ENCODE data around the gene C19orf73. TPM values are rescaled to one million over a fixed set of nuclear protein-coding genes. Genes with fewer than 3 reads are reported as not detected.

Gene C19orf73
- total and polyA plus RNA-seq, 9 of the 15 experiments (the other 6 are each of a cell fraction or from before 2014, with no cell fraction given), result 0.08 to 7.4 (median 1.4) TPM

GRCh38 chr19:49081273-49081672 is 37.7 kb downstream of the C19orf73 start (continued):
- TF ChIP-seq RREB1 (CRISPR knock-in tag; IDR thresholded peaks at IDR 0.05), result no peak
- TF ChIP-seq SMARCB1 (IDR thresholded peaks at IDR 0.05; ENCODE audit: insufficient read length, low read depth), result no peak
- no peak for TF ChIP-seq ZNF518B (CRISPR knock-in tag; IDR thresholded peaks at IDR 0.05)
- TF ChIP-seq ZNF717 (CRISPR knock-in tag; IDR thresholded peaks at IDR 0.05), result no peak
- TF ChIP-seq CBFA2T2 (conservative IDR thresholded peaks at IDR 0.05), result 0 out of 2 replicates have a peak, but pooled peaks have one; percentile 35
- peak; percentile 41; the same call in 1 of the 2 replicates for TF ChIP-seq ZNF324 (CRISPR knock-in tag; IDR thresholded peaks at IDR 0.05)
- no peak for TF ChIP-seq CXXC5 (CRISPR knock-in tag; IDR thresholded peaks at IDR 0.05)
- TF ChIP-seq ZBTB7A (IDR thresholded peaks at IDR 0.05; ENCODE audit: borderline replicate concordance, control insufficient read depth, low read depth, low read length), result no peak
- no peak for TF ChIP-seq ZKSCAN8 (CRISPR knock-in tag; IDR thresholded peaks at IDR 0.05)
- TF ChIP-seq RFX1 (IDR thresholded peaks at IDR 0.05), result no peak
- no peak for TF ChIP-seq HNRNPH1 (optimal IDR thresholded peaks at IDR 0.05; ENCODE audit: low read depth, low read length)
- TF ChIP-seq ZFP30 (CRISPR knock-in tag; IDR thresholded peaks at IDR 0.05; ENCODE audit: borderline replicate concordance), result no peak
- 0 out of 2 replicates have a peak, but pooled peaks have one; percentile 34 for TF ChIP-seq CEBPB (tag; IDR thresholded peaks at IDR 0.05)
- peak; percentile 33 for TF ChIP-seq PRDM10 (IDR thresholded peaks at IDR 0.05; ENCODE audit: partially characterized antibody)
- TF ChIP-seq IFI16 (CRISPR knock-in tag; IDR thresholded peaks at IDR 0.05), result no peak
- no peak for TF ChIP-seq ELF4 (CRISPR knock-in tag; IDR thresholded peaks at IDR 0.05)
- TF ChIP-seq RBFOX2 (IDR thresholded peaks at IDR 0.05; ENCODE audit: low read depth, low read length), result no peak

All from K562 (cell line).